Measurements from ENCODE around the gene KIAA1549. TPM values are rescaled to one million over a fixed set of nuclear protein-coding genes. Genes with fewer than 3 reads are reported as not detected.

The KIAA1549 gene
- total and polyA plus RNA-seq, 9 of the 15 experiments (the other 6 are each of a cell fraction or from before 2014, with no cell fraction given), result 0.01 to 0.29 (median 0.07) TPM

DNA sequence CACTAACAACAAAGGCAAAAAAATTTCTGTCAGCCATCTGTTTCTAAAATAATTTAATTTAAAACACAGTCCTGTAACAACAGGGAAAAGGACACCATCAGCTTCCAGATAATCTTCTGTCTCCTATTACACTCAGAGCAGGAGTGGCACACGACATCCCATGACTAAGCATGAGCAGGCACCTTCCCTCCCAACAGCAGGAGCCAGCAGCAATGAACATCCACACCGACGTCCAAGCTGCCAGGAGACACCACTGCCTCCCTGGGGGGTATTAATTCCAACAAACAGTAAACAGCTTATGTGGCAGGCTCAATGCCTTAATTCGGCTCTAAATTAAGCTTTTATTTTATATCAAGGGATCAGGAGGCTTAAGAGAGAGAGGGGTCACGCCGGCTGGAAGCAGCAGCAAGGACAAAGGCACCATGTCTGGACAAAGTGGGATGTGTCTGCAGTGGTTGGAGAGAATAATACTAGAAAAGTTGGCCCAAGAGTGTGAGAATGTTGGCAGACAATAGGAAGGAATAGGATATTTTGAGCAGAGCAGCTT lies 45.7 kb downstream of the KIAA1549 start (continued):
- no peak for TF ChIP-seq THRA (IDR thresholded peaks at IDR 0.05)
- TF ChIP-seq FUS (optimal IDR thresholded peaks at IDR 0.05; ENCODE audit: low read depth, low read length), result no peak
- TF ChIP-seq, protein P1, sequence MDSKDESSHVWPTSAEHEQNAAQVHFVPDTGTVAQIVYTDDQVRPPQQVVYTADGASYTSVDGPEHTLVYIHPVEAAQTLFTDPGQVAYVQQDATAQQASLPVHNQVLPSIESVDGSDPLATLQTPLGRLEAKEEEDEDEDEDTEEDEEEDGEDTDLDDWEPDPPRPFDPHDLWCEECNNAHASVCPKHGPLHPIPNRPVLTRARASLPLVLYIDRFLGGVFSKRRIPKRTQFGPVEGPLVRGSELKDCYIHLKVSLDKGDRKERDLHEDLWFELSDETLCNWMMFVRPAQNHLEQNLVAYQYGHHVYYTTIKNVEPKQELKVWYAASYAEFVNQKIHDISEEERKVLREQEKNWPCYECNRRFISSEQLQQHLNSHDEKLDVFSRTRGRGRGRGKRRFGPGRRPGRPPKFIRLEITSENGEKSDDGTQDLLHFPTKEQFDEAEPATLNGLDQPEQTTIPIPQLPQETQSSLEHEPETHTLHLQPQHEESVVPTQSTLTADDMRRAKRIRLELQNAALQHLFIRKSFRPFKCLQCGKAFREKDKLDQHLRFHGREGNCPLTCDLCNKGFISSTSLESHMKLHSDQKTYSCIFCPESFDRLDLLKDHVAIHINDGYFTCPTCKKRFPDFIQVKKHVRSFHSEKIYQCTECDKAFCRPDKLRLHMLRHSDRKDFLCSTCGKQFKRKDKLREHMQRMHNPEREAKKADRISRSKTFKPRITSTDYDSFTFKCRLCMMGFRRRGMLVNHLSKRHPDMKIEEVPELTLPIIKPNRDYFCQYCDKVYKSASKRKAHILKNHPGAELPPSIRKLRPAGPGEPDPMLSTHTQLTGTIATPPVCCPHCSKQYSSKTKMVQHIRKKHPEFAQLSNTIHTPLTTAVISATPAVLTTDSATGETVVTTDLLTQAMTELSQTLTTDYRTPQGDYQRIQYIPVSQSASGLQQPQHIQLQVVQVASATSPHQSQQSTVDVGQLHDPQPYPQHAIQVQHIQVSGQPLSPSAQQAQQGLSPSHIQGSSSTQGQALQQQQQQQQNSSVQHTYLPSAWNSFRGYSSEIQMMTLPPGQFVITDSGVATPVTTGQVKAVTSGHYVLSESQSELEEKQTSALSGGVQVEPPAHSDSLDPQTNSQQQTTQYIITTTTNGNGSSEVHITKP (IDR thresholded peaks at IDR 0.05; ENCODE audit: partially characterized antibody), result no peak
- TF ChIP-seq ZBTB5 (IDR thresholded peaks at IDR 0.05), result no peak
- no peak for TF ChIP-seq FOXO4 (CRISPR knock-in tag; IDR thresholded peaks at IDR 0.05)
- no peak for TF ChIP-seq ELF2 (CRISPR knock-in tag; IDR thresholded peaks at IDR 0.05)
- no peak for TF ChIP-seq KLF6 (CRISPR knock-in tag; IDR thresholded peaks at IDR 0.05; ENCODE audit: borderline replicate concordance)
- TF ChIP-seq, protein P2, sequence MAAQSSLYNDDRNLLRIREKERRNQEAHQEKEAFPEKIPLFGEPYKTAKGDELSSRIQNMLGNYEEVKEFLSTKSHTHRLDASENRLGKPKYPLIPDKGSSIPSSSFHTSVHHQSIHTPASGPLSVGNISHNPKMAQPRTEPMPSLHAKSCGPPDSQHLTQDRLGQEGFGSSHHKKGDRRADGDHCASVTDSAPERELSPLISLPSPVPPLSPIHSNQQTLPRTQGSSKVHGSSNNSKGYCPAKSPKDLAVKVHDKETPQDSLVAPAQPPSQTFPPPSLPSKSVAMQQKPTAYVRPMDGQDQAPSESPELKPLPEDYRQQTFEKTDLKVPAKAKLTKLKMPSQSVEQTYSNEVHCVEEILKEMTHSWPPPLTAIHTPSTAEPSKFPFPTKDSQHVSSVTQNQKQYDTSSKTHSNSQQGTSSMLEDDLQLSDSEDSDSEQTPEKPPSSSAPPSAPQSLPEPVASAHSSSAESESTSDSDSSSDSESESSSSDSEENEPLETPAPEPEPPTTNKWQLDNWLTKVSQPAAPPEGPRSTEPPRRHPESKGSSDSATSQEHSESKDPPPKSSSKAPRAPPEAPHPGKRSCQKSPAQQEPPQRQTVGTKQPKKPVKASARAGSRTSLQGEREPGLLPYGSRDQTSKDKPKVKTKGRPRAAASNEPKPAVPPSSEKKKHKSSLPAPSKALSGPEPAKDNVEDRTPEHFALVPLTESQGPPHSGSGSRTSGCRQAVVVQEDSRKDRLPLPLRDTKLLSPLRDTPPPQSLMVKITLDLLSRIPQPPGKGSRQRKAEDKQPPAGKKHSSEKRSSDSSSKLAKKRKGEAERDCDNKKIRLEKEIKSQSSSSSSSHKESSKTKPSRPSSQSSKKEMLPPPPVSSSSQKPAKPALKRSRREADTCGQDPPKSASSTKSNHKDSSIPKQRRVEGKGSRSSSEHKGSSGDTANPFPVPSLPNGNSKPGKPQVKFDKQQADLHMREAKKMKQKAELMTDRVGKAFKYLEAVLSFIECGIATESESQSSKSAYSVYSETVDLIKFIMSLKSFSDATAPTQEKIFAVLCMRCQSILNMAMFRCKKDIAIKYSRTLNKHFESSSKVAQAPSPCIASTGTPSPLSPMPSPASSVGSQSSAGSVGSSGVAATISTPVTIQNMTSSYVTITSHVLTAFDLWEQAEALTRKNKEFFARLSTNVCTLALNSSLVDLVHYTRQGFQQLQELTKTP (IDR thresholded peaks at IDR 0.05; ENCODE audit: low read depth in 1 of 2, partially characterized antibody in 2 of 2), result no peak
- TF ChIP-seq TEAD2 (tag; IDR thresholded peaks at IDR 0.05), result no peak
- TF ChIP-seq BCLAF1 (IDR thresholded peaks at IDR 0.05; ENCODE audit: borderline replicate concordance in 1 of 2, control insufficient read depth in 1 of 2, low read depth in 2 of 2, low read length in 1 of 2), result no peak
